GM21825 (cell line): Measurements from ENCODE around the gene CDK2AP2.

Source experiments
- ATAC-seq: cut with Tn5 transposase; IDR thresholded peaks from one replicate; pipeline ENCODE4 v1.9.1; 2021; ENCODE audit warnings: mild to moderate bottlenecking, moderate library complexity; ENCODE audit not compliant: unreplicated experiment

CDK2AP2 gene

DNA sequence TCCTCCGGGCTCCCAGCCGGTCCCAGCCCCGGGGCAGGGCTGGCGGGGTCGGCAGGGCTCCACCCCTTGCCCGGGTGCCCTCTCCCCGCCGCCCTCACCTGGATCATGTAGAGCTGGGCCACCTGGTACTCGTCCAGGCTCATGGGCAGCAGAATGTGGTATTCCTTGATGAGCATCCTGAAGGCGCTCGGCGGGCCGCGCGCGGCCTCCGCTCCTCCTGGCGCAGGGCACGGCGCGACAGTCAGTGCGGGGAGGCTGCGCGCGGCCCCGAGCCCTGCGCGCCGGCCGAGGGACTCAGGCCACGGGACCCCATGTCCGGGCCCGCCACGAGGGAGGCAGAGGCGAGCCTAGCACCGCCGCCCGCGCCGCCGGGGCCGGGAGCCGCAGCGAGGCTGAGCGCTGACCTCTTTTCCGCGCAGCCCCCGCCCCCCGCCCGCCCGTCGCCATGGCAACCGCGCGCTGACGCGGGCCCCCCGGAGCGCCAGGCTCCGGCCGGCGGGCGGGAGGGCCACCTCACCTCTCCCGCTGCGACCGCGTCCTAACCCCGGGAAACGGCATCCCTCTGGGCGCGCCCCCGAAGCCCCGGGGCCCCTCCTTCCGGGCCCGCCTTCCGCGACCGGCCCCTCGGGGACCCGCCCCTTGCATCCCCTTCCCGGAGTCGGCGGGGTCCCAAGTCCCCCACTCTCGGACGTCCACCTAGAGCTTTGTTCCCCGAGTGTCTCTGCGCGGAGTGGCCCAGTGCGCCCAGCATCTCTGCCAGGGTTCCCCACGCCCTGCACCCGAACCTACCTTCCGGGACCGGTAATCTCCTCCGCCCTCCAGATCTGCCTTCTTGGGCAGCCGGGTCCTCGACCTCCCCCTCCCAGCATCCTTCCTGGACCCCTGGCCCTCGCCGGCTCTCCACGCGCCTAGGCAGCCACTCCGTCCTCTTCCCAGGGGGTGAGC, 3.7 kb downstream of the CDK2AP2 start:
- ATAC-seq: no peak

GRCh38 chr11:67503119-67504004, 4.6 kb downstream of the CDK2AP2 start:
- ATAC-seq: no peak

GRCh38 chr11:67502328-67502979, 5.5 kb downstream of the CDK2AP2 start:
- no peak for ATAC-seq

GRCh38 chr11:67501854-67502253, 6.1 kb downstream of the CDK2AP2 start:
- ATAC-seq: no peak

DNA sequence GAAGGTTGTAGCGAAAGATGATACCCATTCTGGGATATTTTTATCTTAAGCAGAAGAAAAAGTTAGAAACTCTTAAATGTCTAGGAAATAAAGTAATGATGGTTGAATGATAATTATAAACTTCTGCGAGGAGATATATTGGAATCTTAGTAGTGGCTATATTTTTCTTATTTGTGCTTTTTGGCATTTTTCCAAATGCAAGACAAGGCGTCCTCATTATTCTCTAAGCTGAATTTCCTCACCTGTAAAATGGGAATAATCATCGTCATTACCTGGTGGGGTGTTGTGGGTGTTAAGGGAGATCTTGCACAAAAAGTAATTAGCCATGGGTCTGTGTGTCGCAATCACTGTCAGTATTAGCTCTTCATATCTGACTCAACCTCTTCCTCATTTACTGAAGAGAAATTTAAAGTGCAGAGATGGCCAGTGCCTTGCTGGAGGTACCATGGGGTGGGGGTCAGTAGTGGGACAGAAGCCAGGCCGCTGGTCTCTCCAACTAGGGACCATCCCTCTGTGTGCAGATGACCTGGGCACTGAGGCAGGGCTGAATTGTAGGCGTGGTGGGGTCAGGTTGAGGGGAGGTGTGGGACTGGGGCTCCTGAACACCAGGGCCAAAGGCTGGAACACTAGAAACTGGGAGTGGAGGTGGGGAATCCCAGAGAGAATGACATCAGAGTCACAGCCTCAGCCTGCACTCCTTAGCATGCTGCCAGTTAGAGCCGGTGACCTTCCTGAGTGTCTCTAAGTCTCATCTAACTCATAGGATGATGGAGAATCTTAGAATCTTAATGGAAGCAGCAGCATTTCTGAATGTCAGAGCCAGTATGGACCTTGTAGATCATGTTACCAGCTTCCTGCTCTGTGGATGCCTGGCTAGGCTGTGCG, 6.9 kb downstream of the CDK2AP2 start:
- no peak for ATAC-seq

GRCh38 chr11:67500484-67500821, 7.5 kb downstream of the CDK2AP2 start:
- no peak for ATAC-seq

DNA sequence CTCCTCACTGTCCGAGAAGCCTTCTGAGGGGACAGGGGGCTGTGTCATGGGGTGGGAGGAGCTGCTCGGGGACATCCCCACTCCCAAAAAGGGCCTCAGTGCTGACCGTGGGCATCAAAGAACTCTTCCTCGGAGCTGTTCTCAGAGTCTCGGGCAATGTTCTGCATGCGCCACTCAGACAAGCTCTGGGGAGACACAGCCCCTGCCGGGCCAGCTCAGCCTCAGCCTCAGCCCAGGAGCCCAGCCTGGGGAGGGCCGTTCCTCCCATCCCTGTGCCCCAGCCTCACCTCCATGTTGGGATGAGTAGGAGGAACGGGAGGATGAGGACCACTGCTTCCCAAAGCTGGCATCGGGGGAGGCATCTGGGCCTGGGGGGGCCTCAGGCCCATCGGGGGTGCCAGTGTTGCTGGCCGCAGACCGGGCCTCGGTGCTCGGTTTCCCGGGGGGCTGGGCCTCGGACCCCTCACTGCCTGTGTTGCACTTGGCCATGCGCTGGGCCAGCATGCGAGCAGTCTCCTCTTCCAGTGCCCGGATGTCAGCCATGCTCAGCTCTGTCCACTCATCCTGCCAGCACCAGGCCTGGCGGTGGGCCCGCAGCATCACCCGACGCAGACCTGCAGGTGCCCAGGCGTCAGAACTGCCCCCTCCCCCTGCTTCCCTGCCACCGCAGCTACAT, 8.0 kb downstream of the CDK2AP2 start:
- no peak for ATAC-seq

DNA sequence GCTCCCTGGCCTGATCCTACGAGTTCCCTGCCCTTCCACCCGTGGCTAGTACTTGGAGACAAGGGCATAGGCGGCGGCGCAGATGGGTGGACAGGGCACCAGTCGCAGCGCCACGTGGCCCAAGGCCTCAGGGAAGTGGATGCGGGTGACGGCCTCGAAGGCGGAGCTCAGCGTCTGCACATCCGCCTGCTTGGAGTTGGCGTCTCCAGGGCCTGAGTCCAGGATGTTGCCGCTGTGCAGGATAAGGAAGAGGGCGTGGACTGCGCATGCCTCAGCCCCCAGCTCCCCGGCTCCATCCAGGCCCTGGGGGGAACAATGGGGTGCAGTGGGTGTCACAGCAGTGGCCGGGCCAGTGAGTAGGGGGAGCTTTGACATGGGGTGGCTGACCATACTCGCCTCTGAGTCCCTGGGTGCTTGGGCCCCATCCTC, 9.4 kb downstream of the CDK2AP2 start:
- ATAC-seq: no peak

DNA sequence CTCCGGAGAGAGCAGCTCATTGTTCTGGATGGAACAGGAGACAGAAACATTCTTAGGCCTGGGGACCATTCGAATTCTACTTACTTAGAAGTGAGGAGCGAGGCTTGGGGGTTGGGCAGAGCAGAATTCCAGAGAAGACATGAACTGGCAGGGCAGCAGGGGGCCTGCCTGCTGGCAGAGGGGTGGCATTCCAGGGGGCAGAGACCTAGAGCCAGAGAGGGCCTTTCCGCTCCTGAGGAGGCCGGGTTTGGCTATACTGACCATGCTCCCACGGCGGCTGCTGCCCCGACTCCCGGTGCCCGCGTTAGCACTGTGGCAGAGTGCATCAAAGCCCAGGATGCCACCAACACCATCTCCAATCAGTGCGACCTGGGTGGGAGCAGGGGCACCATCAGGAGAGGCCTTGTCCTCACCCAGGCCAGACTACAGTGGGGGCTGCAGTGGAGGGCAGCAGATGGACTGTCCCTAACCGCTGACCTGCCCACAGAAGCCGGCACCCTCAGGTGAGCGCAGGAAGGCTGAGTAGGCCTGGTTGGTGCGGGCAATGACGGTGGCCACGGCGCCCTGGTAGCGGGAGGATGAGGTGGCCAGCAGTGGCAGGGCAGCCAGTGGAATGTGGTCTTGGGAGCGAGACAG, 10.2 kb downstream of the CDK2AP2 start:
- no peak for ATAC-seq

- ATAC-seq: no peak
These were observed 11.8 kb downstream of the CDK2AP2 start for GRCh38 chr11:67496113-67496512.

- no peak for ATAC-seq
These were observed 12.5 kb downstream of the CDK2AP2 start for GRCh38 chr11:67495234-67496005.

DNA sequence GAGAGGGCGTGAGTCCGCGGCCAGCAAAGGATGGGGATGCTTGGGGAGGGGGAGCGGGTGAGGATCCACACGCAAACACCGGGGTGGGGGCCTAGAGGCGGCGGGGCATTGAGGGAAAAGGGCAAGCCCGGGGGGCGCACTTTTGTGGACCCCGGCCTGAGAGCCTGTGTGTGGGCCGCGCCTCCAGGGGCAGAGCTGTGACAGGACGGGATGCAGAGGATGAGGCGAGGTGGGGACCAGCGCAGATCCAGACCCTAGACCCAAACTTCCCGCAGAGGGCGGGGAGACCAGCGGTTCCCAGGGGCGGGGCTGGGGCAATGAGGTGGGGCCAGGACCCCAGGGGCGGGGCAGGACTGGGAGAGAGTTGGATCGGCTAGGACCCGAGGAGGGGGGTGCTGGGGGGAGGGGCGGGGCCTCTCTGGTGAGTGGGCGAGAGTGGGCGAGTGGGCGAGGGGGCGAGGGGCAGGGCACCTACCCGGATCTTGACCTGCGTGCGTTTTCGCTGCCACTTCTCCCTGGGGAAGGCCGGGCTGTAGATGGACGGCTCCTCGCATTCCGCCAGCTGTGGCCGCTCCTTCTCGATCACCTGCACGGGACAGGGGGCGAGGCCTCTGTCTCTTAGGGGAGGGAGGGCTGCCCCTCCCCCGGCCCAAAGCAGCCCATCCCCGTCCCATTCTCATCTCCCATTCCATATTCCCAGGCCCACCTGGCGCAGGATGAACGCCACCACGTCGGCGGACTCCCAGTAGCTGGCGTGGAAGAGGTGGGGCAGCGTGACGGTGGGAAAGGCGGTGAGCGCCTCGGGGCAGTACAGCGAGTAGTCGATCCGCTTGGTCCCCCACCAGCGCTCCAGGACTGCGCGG, 13.4 kb downstream of the CDK2AP2 start:
- ATAC-seq: no peak

GRCh38 chr11:67493548-67494370, 14.2 kb downstream of the CDK2AP2 start:
- ATAC-seq: no peak

DNA sequence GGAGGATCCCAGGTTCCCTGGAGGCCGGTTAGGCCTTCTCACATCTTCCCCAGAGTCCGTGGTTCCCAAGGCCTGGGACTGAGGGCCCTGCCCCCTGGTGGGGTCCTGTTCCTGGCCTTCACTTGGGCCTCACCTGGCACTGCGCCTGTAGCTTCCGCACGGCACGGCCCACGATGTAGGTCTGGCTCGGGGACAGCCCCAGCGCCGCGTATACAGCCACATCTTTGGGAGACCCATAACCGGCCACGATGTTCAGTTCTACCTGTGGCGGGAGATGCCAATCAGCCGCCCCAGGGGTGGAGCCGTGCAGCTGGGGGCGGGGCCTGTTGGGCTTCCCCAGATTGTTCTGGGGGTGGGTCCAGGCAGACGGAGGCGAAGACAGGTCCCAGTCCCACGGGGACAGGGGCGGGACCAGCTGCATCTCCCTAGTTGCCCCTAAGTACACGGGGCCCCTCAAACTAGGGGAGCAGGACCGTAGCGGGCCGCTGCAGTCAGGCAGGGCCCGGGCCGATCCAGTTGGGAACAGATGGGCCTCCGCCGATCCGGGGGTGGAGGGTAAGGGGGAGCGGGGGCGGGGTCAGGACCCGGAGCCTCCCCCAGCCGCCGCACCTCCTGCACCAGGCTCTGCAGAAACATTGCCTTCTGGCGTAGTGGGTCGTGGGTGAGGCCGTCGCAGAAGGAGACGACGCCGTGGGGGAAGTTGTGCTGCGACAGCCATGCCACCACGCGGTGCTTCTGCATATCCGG, 15.0 kb downstream of the CDK2AP2 start:
- no peak for ATAC-seq

DNA sequence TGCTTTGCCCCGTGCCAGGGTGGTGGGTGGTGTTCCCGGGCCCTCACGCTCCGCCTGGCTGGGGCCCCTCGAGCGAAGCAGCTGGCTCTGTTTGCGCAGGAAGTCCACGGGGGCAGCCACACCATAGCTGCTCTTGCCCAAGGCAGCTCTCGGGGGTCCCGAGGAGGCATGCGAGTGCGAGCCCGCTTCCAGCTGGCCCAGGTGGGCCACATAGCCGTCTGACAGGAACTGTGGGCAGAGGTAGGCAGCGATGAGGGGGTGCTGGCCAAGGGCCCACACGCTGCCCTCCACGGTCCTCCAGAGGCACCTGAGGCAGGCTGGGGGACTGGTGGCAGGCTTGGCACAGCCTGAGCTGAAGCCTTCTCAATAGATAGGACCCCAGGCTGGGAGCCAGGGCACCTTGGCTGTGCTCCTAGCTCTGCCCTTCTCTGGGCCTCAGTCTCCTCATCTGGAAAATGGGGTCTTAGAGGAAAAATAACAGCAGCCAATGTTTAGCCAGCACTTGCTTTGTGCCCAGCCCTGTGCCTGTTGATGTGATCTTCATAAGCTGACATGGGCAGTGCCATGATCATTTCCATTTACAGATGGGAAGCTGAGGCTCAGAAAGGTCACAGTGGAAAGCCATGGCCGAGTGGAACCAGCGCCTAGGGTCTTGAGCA, 15.8 kb downstream of the CDK2AP2 start:
- no peak for ATAC-seq
